Measurements from ENCODE around the gene CELA2A. TPM values are rescaled to one million over a fixed set of nuclear protein-coding genes. Genes with fewer than 3 reads are reported as not detected.

Gene CELA2A
- total RNA-seq, 1 experiment from 2014 or later = 0.72 TPM

DNA sequence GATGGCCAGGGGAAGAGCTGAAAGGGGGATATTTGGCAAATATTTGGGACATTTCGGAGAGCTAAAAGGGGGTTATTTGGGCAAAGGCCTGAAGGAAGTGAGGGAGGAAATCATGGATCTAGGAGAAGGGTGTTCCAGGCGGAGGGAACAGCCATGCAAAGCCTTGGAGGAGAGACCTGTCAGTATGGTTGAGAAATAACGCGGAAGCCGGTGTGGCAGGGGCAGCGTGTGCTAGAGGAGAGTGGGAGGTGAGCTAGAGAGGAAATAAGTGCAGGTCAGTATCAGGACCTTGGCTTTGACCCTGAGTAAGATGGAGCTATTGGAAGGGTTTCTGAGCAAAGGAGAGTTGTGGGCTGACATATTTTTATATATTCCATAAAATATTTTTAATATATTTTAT lies 15.3 kb upstream of the CELA2A start:
- H3K27ac ChIP-seq (ENCODE audit: low read length) = no peak overlapping the region
- POLR2A ChIA-PET = no interaction called here
- H3K9me3 ChIP-seq (ENCODE audit: control insufficient read depth, insufficient read depth, low read depth, low read length) = no peaks in the 10 kb centered on the region
- CTCF ChIA-PET = no interaction called here
- no peaks in the 10 kb centered on the region for H3K4me1 ChIP-seq (ENCODE audit: control insufficient read depth, insufficient read depth, low read length)
- intact Hi-C loops (cut with micrococcal nuclease; ENCODE audit: unreplicated experiment) (no loop called here), in situ Hi-C loops (cut with HindIII; ENCODE audit: low pct_unique_long_range_greater_than_20kb, low sequenced_read_pairs) (no loop called here)
- no peaks in the 10 kb centered on the region for H3K36me3 ChIP-seq (ENCODE audit: control insufficient read depth, insufficient read depth, low read length)
- no peak for TF ChIP-seq POLR2AphosphoS5 (IDR thresholded peaks at IDR 0.05; ENCODE audit: low read depth, low read length)
- TF ChIP-seq TCF7L2 (IDR thresholded peaks at IDR 0.05; ENCODE audit: low read depth, low read length) = no peak
- TF ChIP-seq SIN3A (IDR thresholded peaks at IDR 0.05; ENCODE audit: borderline replicate concordance, insufficient read depth, low read depth, low read length) = no peak
- TF ChIP-seq, protein P1, sequence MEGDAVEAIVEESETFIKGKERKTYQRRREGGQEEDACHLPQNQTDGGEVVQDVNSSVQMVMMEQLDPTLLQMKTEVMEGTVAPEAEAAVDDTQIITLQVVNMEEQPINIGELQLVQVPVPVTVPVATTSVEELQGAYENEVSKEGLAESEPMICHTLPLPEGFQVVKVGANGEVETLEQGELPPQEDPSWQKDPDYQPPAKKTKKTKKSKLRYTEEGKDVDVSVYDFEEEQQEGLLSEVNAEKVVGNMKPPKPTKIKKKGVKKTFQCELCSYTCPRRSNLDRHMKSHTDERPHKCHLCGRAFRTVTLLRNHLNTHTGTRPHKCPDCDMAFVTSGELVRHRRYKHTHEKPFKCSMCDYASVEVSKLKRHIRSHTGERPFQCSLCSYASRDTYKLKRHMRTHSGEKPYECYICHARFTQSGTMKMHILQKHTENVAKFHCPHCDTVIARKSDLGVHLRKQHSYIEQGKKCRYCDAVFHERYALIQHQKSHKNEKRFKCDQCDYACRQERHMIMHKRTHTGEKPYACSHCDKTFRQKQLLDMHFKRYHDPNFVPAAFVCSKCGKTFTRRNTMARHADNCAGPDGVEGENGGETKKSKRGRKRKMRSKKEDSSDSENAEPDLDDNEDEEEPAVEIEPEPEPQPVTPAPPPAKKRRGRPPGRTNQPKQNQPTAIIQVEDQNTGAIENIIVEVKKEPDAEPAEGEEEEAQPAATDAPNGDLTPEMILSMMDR (IDR thresholded peaks at IDR 0.05) = no peak
- no peak overlapping the region for H3K4me3 ChIP-seq (ENCODE audit: low read depth in 2 of 2, low read length in 2 of 2)
- DNase-seq (ENCODE audit: low read depth, low spot score) (no peak), ATAC-seq (no peak)
- no TSS peak for BruUV-seq (replicated peaks)
- no peaks in the 10 kb centered on the region for H3K27me3 ChIP-seq (ENCODE audit: control insufficient read depth, insufficient read depth, low read length)

DNA sequence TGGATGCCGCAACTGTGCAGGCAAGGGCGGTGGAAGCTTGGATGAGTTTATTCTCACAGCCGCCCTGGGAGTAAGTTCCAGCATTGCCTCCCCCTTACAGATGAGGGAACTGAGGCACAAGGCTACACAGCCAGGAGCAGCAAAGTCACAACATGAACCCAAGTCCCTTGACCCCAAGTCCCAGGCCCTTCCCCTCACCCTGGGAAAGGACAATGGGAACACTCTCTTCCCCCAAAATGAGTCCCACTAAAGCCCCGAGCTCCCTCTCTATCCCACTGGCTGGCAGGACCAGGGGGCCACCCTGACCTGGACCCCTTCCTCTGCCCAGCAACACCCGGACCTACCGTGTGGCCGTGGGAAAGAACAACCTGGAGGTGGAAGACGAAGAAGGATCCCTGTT lies 14.4 kb upstream of the CELA2A start:
- Histone ChIP-seq H3K9me3 (ENCODE audit: control insufficient read depth, insufficient read depth, low read depth, low read length) (no peaks in the 10 kb centered on the region), H3K4me1 (ENCODE audit: control insufficient read depth, insufficient read depth, low read length) (no peaks in the 10 kb centered on the region), H3K4me3 (ENCODE audit: low read depth in 2 of 2, low read length in 2 of 2) (no peak overlapping the region), H3K27ac (ENCODE audit: low read length) (no peak overlapping the region), H3K36me3 (ENCODE audit: control insufficient read depth, insufficient read depth, low read length) (no peaks in the 10 kb centered on the region), H3K27me3 (ENCODE audit: control insufficient read depth, insufficient read depth, low read length) (no peaks in the 10 kb centered on the region)
- intact Hi-C loops (cut with micrococcal nuclease; ENCODE audit: unreplicated experiment) = no loop called here
- ATAC-seq (no peak), DNase-seq (ENCODE audit: low read depth, low spot score) (no peak)
- in situ Hi-C loops (cut with HindIII; ENCODE audit: low pct_unique_long_range_greater_than_20kb, low sequenced_read_pairs) = no loop called here
- ChIA-PET CTCF (no interaction called here), POLR2A (no interaction called here)
- no peak for TF ChIP-seq SIN3A (IDR thresholded peaks at IDR 0.05; ENCODE audit: borderline replicate concordance, insufficient read depth, low read depth, low read length)
- no peak for TF ChIP-seq POLR2AphosphoS5 (IDR thresholded peaks at IDR 0.05; ENCODE audit: low read depth, low read length)
- BruUV-seq (replicated peaks) = no TSS peak

DNA sequence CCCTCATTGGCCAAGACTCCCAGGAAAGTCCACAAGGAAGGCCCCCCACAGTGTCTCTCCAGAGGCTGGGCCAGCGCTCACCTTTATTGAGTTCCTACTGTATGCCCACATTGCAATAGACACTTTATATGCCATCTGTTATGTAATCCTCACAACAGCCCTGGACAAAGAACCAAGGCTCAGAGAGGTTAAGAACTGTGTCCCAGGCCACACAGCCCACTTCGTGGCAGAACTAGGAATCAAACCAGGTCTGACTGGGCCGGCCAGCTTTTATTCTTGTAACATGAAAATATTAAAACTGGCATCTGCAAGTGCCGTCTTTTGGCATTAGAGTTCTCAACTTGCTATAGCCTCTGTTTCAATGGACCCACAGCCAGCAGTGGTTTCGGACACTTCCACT lies 13.8 kb upstream of the CELA2A start:
- ATAC-seq = no peak
- Histone ChIP-seq H3K4me1 (ENCODE audit: control insufficient read depth, insufficient read depth, low read length) (no peaks in the 10 kb centered on the region), H3K4me3 (ENCODE audit: low read depth in 2 of 2, low read length in 2 of 2) (no peak overlapping the region), H3K27me3 (ENCODE audit: control insufficient read depth, insufficient read depth, low read length) (no peaks in the 10 kb centered on the region), H3K9me3 (ENCODE audit: control insufficient read depth, insufficient read depth, low read depth, low read length) (no peaks in the 10 kb centered on the region), H3K27ac (ENCODE audit: low read length) (no peak overlapping the region), H3K36me3 (ENCODE audit: control insufficient read depth, insufficient read depth, low read length) (no peaks in the 10 kb centered on the region)
- intact Hi-C loops (cut with micrococcal nuclease; ENCODE audit: unreplicated experiment) = no loop called here
- in situ Hi-C loops (cut with HindIII; ENCODE audit: low pct_unique_long_range_greater_than_20kb, low sequenced_read_pairs) = no loop called here
- DNase-seq (ENCODE audit: low read depth, low spot score) = no peak
- ChIA-PET CTCF (no interaction called here), POLR2A (no interaction called here)
- no peak for TF ChIP-seq POLR2AphosphoS5 (IDR thresholded peaks at IDR 0.05; ENCODE audit: low read depth, low read length)
- BruUV-seq (replicated peaks) = no TSS peak

DNA sequence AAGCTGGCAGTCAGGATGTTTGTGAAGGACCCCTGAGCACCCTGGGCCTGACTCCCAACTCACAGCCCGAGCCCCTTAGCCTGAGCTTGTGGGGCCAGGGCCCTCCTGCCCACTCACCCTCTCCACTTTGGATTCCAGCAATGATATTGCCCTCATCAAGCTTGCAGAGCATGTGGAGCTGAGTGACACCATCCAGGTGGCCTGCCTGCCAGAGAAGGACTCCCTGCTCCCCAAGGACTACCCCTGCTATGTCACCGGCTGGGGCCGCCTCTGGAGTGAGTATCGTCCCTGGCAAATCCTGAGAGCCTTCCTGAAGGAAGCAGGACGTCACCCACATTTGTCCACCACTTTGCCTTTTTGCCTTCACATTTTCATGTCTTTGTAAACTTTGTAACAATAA lies 13.3 kb upstream of the CELA2A start:
- H3K36me3 ChIP-seq (ENCODE audit: control insufficient read depth, insufficient read depth, low read length) = no peaks in the 10 kb centered on the region
- no peak overlapping the region for H3K4me3 ChIP-seq (ENCODE audit: low read depth in 2 of 2, low read length in 2 of 2)
- no TSS peak for BruUV-seq (replicated peaks)
- no peak overlapping the region for H3K27ac ChIP-seq (ENCODE audit: low read length)
- CTCF ChIA-PET = interaction anchor here (0.7 kb wide), 1 partner anchor 226 kb away, joined by 5 read pairs; no protein-coding TSS in a partner anchor
- H3K27me3 ChIP-seq (ENCODE audit: control insufficient read depth, insufficient read depth, low read length) = no peaks in the 10 kb centered on the region
- POLR2A ChIA-PET = interaction anchor here (0.6 kb wide), 1 partner anchor 194 kb away, joined by 5 read pairs; no protein-coding TSS in a partner anchor
- H3K4me1 ChIP-seq (ENCODE audit: control insufficient read depth, insufficient read depth, low read length) = no peaks in the 10 kb centered on the region
- H3K9me3 ChIP-seq (ENCODE audit: control insufficient read depth, insufficient read depth, low read depth, low read length) = no peaks in the 10 kb centered on the region
- DNase-seq (ENCODE audit: low read depth, low spot score) = no peak
- ATAC-seq = no peak
- no peak for TF ChIP-seq SIN3A (IDR thresholded peaks at IDR 0.05; ENCODE audit: borderline replicate concordance, insufficient read depth, low read depth, low read length)
- TF ChIP-seq POLR2AphosphoS5 (IDR thresholded peaks at IDR 0.05; ENCODE audit: low read depth, low read length) = no peak
- TF ChIP-seq, protein P2, sequence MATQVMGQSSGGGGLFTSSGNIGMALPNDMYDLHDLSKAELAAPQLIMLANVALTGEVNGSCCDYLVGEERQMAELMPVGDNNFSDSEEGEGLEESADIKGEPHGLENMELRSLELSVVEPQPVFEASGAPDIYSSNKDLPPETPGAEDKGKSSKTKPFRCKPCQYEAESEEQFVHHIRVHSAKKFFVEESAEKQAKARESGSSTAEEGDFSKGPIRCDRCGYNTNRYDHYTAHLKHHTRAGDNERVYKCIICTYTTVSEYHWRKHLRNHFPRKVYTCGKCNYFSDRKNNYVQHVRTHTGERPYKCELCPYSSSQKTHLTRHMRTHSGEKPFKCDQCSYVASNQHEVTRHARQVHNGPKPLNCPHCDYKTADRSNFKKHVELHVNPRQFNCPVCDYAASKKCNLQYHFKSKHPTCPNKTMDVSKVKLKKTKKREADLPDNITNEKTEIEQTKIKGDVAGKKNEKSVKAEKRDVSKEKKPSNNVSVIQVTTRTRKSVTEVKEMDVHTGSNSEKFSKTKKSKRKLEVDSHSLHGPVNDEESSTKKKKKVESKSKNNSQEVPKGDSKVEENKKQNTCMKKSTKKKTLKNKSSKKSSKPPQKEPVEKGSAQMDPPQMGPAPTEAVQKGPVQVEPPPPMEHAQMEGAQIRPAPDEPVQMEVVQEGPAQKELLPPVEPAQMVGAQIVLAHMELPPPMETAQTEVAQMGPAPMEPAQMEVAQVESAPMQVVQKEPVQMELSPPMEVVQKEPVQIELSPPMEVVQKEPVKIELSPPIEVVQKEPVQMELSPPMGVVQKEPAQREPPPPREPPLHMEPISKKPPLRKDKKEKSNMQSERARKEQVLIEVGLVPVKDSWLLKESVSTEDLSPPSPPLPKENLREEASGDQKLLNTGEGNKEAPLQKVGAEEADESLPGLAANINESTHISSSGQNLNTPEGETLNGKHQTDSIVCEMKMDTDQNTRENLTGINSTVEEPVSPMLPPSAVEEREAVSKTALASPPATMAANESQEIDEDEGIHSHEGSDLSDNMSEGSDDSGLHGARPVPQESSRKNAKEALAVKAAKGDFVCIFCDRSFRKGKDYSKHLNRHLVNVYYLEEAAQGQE (IDR thresholded peaks at IDR 0.05; ENCODE audit: insufficient read depth in 1 of 2, low read depth in 2 of 2, low read length in 1 of 2) = no peak
- in situ Hi-C loops (cut with HindIII; ENCODE audit: low pct_unique_long_range_greater_than_20kb, low sequenced_read_pairs) (no loop called here), intact Hi-C loops (cut with micrococcal nuclease; ENCODE audit: unreplicated experiment) (no loop called here)
